Measurements from ENCODE around the gene CDH18. TPM values are rescaled to one million over a fixed set of nuclear protein-coding genes. Genes with fewer than 3 reads are reported as not detected.

CDH18 gene
- total and polyA plus RNA-seq, 2 of the 4 experiments (the other 2 are of a cell fraction), result 0.24 to 1.1 TPM

GRCh38 chr5:19701731-19702130, 286.3 kb downstream of the CDH18 start:
- Histone ChIP-seq H3K23ac (ENCODE audit: low read depth, low read length) (no peak overlapping the region), H3K18ac (ENCODE audit: low read depth, low read length) (no peak overlapping the region), H3K4ac (ENCODE audit: low read depth, low read length) (no peak overlapping the region), H4K91ac (ENCODE audit: insufficient read depth, low read depth, low read length) (no peak overlapping the region), H2AK9ac (replicated peaks; ENCODE audit: low read depth, low read length, poor library complexity) (no peak overlapping the region), H2BK20ac (ENCODE audit: low read depth, low read length) (no peak overlapping the region), H2BK120ac (ENCODE audit: low read depth, low read length) (no peak overlapping the region), H3K4me2 (ENCODE audit: low read depth, low read length) (no peak overlapping the region), H3K9ac (ENCODE audit: low read depth, low read length) (no peak overlapping the region), H3K9me1 (ENCODE audit: insufficient read depth, low read length) (no peaks in the 10 kb centered on the region), H2BK5ac (ENCODE audit: low read depth, low read length, poor library complexity, severe bottlenecking) (no peak overlapping the region), H3K36me3 (ENCODE audit: control insufficient read depth, insufficient read depth, low read length) (no peaks in the 10 kb centered on the region), H4K20me1 (ENCODE audit: insufficient read depth, low read length) (no peaks in the 10 kb centered on the region), H4K5ac (ENCODE audit: low read depth, low read length) (no peak overlapping the region), H3K79me1 (ENCODE audit: low read depth in 1 of 2, low read length in 2 of 2) (no peaks in the 10 kb centered on the region), H4K8ac (ENCODE audit: low read depth in 2 of 2, low read length in 2 of 2) (no peak overlapping the region), H3K4me3 (ENCODE audit: insufficient read depth, low read depth, low read length) (no peak overlapping the region), H3K9me3 (ENCODE audit: control insufficient read depth, insufficient read depth, low read length) (no peaks in the 10 kb centered on the region), H2AFZ (replicated peaks; ENCODE audit: low read length, poor library complexity) (no peak overlapping the region), H2BK15ac (ENCODE audit: low read depth, low read length) (no peak overlapping the region), H3K27ac (ENCODE audit: insufficient read depth, low read length) (no peak overlapping the region), H3K14ac (replicated peaks; ENCODE audit: low read depth, low read length) (no peak overlapping the region), H2AK5ac (ENCODE audit: low read depth, low read length) (no peak overlapping the region), H3K27me3 (ENCODE audit: control insufficient read depth, insufficient read depth, low read length) (no peaks in the 10 kb centered on the region), H3K56ac (ENCODE audit: extremely low read depth, insufficient read depth, low read length) (no peak overlapping the region), H3K4me1 (ENCODE audit: control insufficient read depth, insufficient read depth, low read length) (no peaks in the 10 kb centered on the region)
- dilution Hi-C loops (cut with HindIII; ENCODE audit: low sequenced_read_pairs, unreplicated experiment) (no loop called here), in situ Hi-C loops (cut with MboI; ENCODE audit: low sequenced_read_pairs) (no loop called here), intact Hi-C loops (cut with micrococcal nuclease) (no loop called here)
- TF ChIP-seq CTCF (conservative IDR thresholded peaks at IDR 0.05; ENCODE audit: low read depth, low read length) (no peak), CHD1 (IDR thresholded peaks at IDR 0.05; ENCODE audit: low read depth, low read length) (no peak), CEBPB (IDR thresholded peaks at IDR 0.05; ENCODE audit: low read depth, low read length) (no peak), RCOR1 (IDR thresholded peaks at IDR 0.05; ENCODE audit: insufficient replicate concordance, low read length) (no peak), MAFK (IDR thresholded peaks at IDR 0.05; ENCODE audit: low read depth, low read length) (no peak), MXI1 (IDR thresholded peaks at IDR 0.05; ENCODE audit: borderline replicate concordance, low read depth, low read length) (no peak), FOS (IDR thresholded peaks at IDR 0.05; ENCODE audit: low read depth, low read length) (no peak), POLR2A (IDR thresholded peaks at IDR 0.05; ENCODE audit: low read depth, low read length) (no peak), SMC3 (IDR thresholded peaks at IDR 0.05; ENCODE audit: low read depth, low read length) (no peak), RFX5 (IDR thresholded peaks at IDR 0.05; ENCODE audit: low read depth, low read length) (no peak), NFE2L2 (IDR thresholded peaks at IDR 0.05; ENCODE audit: low read depth, low read length) (no peak), ELK1 (IDR thresholded peaks at IDR 0.05; ENCODE audit: borderline replicate concordance, low read depth, low read length) (no peak), MAZ (IDR thresholded peaks at IDR 0.05; ENCODE audit: borderline replicate concordance, low read depth, low read length) (no peak), RAD21 (IDR thresholded peaks at IDR 0.05; ENCODE audit: low read length) (no peak), BHLHE40 (IDR thresholded peaks at IDR 0.05; ENCODE audit: low read depth, low read length) (no peak)
- TF ChIP-seq, protein P1, sequence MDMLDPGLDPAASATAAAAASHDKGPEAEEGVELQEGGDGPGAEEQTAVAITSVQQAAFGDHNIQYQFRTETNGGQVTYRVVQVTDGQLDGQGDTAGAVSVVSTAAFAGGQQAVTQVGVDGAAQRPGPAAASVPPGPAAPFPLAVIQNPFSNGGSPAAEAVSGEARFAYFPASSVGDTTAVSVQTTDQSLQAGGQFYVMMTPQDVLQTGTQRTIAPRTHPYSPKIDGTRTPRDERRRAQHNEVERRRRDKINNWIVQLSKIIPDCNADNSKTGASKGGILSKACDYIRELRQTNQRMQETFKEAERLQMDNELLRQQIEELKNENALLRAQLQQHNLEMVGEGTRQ (IDR thresholded peaks at IDR 0.05; ENCODE audit: low read depth, low read length), result no peak
- ATAC-seq (ENCODE audit: low read depth) (no peak), DNase-seq (no peak)
- POLR2A ChIA-PET (ENCODE audit: unreplicated experiment), result no interaction called here
- no TSS peak for BruUV-seq (replicated peaks)
- CTCF ChIA-PET, result no interaction called here
- no CpG with 5 or more reads among the region's 5 CpGs for WGBS, 2 experiments (ENCODE audit: extremely low coverage in 2 of 2, insufficient read length in 1 of 2)
